ENCODE data around the gene SPSB4.
"Not testable (repeated sequence)": the region's sequence is repeated elsewhere in the genome, so short reads cannot be mapped to it uniquely, and the experiment has no call there.

The SPSB4 gene

DNA sequence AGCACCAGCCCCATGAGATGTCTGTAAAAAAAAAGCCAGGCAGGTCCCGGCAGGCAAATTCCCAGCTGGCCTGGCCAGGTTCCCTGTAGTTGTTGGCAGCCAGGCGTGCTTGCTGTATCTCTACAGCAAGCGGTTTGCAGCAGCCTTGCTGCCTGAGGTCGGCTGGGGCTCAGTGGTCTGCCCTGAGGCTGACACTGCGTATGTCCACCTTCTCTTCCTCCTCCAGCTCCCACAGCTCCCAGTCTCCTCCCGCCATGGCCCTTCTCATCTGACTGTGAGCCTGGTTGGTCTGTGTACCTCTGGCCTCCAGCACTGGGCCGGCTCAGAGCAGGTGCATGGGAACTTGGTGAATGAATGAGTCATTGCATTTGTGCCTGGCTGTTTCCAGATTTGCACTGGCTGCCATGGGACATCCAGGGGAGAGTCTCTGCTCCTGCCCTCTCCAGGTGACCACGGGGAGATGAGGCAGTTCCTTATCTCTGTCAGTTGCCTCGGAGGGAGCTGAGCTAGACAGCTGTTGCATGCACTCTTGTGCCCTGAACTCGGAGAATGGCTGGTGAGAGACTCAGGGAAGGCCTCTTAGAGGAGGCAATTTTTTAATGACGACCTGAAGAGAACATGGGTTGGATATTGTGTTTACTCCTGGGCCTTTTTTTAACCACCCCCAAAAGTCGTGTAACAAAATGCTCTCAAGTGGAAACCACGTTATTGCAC lies 43.0 kb downstream of the SPSB4 start:
- no peak for DNase-seq (ENCODE audit: low read depth in 2 of 3, low spot score in 2 of 3)

GRCh38 chr3:141094790-141095545 lies 43.8 kb downstream of the SPSB4 start:
- DNase-seq (ENCODE audit: low read depth in 2 of 3, low spot score in 2 of 3): no peak

GRCh38 chr3:141095546-141095937 lies 44.4 kb downstream of the SPSB4 start:
- no peak for DNase-seq (ENCODE audit: low read depth in 2 of 3, low spot score in 2 of 3)

DNA sequence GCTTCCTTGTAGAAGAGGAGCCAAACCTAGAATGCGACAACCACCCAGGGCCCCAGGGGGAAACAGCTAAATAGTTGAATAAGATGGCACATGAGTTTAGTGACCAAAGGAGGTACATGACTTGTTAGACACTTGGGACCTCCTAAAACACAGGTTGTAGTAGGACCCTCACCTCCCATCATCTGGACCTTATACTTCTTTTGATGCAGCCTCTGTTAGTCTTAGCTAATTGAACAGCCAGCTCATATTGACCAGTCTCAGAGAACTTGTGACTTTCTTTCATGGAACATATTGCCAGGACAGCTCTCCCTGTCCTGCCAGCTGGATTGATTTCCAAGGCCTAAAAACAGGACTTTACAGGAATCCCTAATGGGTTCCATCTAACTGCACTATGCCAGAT lies 45.0 kb downstream of the SPSB4 start:
- DNase-seq (ENCODE audit: low read depth in 2 of 3, low spot score in 2 of 3): no peak

- no peak for DNase-seq (ENCODE audit: low read depth in 2 of 3, low spot score in 2 of 3)
Observed at GRCh38 chr3:141096981-141097380, 45.8 kb downstream of the SPSB4 start.

DNA sequence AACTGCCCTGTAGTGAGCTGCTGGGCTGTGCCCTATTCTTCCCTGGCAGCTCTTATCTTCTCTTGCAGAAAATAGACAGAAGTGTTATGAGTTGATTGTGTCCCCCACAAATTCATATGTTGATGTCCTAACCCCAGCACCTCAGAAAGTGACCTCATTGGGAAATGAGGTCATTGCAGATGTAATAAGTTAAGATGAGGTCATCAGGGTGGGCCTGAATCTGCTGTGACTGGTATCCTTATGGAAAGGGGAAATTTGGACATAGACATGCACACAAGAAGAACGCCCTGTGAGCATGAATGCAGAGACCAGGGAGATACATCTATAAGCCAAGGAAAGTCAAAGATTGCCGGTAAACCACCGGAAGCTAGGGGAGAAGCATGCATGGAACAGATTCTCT lies 49.0 kb downstream of the SPSB4 start:
- DNase-seq (ENCODE audit: low read depth in 2 of 3, low spot score in 2 of 3): no peak

DNA sequence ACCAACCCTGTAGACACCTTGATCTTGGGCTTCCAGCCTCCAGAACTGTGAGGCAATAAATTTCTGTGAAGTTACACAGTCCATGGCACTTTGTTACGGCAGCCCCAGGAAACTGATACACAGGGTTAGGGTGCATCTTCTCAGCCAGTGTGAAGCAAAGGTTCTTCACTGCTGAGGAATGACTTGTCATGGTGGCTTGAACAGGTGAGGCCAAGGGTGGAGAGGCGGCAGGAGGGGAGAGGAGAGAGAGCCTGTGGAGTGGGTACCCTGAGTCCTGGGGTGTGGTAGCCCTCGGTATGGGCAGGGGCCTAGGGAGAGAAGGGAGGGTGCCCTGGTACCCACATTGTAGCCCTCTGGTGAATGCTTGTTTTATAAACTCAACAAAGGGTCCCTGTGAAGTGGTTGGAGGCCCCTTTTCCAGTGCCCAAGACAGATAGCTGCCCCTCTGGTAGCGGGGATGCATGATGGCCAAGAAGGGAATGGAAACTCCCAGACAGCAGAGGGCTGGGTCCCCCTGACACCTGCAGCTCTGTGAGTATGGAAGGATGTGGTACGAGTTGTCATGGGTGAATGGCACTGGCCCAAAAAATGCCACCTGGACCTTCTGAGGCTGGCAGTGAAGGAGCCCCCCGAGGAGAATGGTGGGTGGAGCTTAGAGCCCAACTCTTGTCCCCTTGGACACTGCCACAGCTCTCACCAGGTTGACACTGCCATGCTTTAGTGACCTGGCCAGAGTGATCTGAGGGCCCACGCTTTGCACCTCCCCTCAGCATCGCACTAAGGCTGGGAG lies 49.6 kb downstream of the SPSB4 start:
- no peak for DNase-seq (ENCODE audit: low read depth in 2 of 3, low spot score in 2 of 3)

DNA sequence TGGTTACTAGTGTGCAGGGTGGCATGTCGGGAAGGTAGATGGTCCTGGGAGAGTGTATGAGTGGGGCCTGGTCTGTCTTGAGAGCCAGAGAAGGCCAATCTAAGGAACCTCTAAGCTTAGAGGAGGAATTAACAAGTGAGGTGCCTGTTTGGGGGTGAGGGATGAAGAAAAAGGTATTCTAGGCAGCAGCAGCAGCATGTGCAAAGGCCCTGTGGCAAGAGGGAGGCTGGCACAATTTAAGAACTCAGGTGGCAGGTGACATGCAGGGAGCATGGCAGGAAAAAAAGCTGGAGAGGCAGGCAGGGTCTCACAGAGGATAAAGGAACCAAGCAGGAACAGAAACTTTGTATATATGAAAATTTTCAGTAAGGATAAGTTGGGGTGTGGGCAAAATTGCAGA lies 51.2 kb downstream of the SPSB4 start:
- DNase-seq (ENCODE audit: low read depth in 2 of 3, low spot score in 2 of 3): no peak

GRCh38 chr3:141103067-141103466 lies 51.9 kb downstream of the SPSB4 start:
- no peak for DNase-seq (ENCODE audit: low read depth in 2 of 3, low spot score in 2 of 3)

GRCh38 chr3:141103503-141103902 lies 52.4 kb downstream of the SPSB4 start:
- DNase-seq (ENCODE audit: low read depth in 2 of 3, low spot score in 2 of 3): no peak

- no peak for DNase-seq (ENCODE audit: low read depth in 2 of 3, low spot score in 2 of 3)
Observed at GRCh38 chr3:141104151-141104821, 53.1 kb downstream of the SPSB4 start.

DNA sequence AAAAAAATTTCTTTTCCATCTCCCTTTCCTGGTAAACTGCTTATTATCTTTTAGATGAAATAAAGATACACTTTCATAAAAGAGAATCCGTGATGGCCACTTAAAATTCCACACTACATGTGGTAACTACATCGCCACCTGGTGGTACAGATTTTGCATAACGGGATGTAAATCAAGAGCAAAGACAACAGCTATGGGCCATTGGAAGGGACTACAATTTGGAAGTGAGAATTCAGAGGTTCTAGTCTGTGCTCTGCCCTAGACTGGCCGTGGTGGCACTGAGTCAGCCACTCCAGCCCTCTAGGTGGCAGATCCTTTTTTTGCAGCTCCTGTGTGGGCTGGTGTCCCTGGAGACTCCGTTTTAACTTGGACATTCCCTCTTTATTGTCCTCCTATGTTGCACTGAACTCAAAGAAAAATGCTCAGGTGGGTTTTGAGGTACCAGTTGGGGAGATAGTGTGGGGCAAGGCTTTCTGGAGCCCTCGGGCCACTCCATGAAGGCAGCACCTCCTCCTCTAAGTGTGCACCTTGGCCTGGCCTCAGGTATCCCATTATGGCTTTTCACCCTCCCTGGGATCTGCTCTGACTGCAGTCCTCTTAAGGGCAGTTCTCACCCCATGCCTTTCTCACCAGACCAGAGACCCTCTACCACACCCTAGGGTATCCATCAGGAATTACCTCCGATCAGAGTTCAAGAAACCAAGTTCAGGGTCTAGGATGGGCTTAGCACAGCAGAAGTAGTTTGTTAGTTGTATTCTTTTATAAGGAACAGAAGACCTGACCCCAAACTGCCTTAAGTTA lies 54.9 kb downstream of the SPSB4 start:
- peak in 2 of 3 experiments; percentile 5 to 27 for DNase-seq (ENCODE audit: low read depth in 2 of 3, low spot score in 2 of 3)

GRCh38 chr3:141106842-141107241 lies 55.7 kb downstream of the SPSB4 start:
- no peak for DNase-seq (ENCODE audit: low read depth in 2 of 3, low spot score in 2 of 3)

GRCh38 chr3:141108039-141108438 lies 56.9 kb downstream of the SPSB4 start:
- DNase-seq (ENCODE audit: low read depth in 2 of 3, low spot score in 2 of 3): no peak

DNA sequence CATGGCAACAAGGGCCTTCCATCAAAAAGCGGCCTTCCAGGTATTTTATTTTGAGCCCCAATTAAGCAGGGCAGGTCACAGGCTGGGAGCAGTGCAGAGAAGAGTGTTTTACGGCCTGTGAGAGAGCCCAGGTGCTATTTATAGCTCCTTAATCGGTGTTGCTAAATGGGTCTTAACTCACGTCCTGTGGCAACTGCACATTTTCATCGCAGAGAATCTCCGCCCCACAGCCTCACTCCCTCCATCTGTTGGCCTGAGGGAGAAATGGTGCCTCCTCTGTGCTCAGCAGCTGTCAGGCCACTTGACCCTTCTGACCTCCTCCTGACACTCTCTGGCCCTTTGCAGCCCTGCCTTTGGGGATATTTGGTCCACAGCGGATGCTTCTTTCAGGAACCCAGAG lies 58.6 kb downstream of the SPSB4 start:
- DNase-seq (ENCODE audit: low read depth in 2 of 3, low spot score in 2 of 3): no peak

DNA sequence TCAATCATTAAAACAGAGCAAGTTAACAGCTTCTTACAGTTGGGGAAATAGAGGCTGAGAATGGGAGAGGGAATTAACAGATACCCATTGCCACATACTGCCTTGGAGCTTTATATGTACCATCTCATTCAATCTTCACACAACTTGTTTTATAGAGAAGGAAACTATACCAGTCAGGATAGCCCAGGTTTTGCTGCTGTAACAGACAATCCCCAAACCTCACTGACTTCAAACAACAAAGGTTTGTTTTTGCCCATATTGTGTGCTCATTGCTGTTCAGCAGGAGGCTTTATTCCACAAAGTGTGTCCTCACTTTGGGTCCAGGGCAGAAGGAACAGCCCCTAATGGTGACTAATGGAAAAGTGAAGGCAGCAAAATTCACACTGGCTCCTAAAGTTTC lies 59.2 kb downstream of the SPSB4 start:
- DNase-seq (ENCODE audit: low read depth in 2 of 3, low spot score in 2 of 3): no peak

- no peak for DNase-seq (ENCODE audit: low read depth in 2 of 3, low spot score in 2 of 3)
Observed at GRCh38 chr3:141111364-141112155, 60.4 kb downstream of the SPSB4 start.

GRCh38 chr3:141112686-141113297 lies 61.6 kb downstream of the SPSB4 start:
- DNase-seq (ENCODE audit: low read depth in 2 of 3, low spot score in 2 of 3): no peak

GRCh38 chr3:141113680-141114079 lies 62.5 kb downstream of the SPSB4 start:
- DNase-seq (ENCODE audit: low read depth in 2 of 3, low spot score in 2 of 3): not testable (repeated sequence)
